Chondrocyte (in vitro differentiated cells): ENCODE data around the gene THSD7B. TPM values are rescaled to one million over a fixed set of nuclear protein-coding genes. Genes with fewer than 3 reads are reported as not detected.

Source experiments
- DNase-seq: peaks from one replicate; pipeline ENCODE4 v3.0.0; 2021; ENCODE audit warnings: mixed read lengths, low spot score
- H3K27ac Mint-ChIP-seq: one replicate; pipeline ENCODE4 v1.8.0; 2021; ENCODE audit warnings: mild to moderate bottlenecking, moderate library complexity, mixed read lengths; ENCODE audit not compliant: unreplicated experiment
- H3K27me3 Mint-ChIP-seq: 2 replicates; pipeline ENCODE4 v1.8.0; 2021; ENCODE audit warnings: low read depth, mixed read lengths
- H3K36me3 Mint-ChIP-seq: 2 replicates; pipeline ENCODE4 v1.8.0; 2021; ENCODE audit warnings: low read depth, mixed read lengths
- H3K4me1 Mint-ChIP-seq: 2 replicates; pipeline ENCODE4 v1.8.0; 2021; ENCODE audit warnings: low read depth, mild to moderate bottlenecking, mixed read lengths
- H3K4me3 Mint-ChIP-seq: one replicate; pipeline ENCODE4 v1.8.0; 2021; ENCODE audit warnings: mild to moderate bottlenecking, moderate library complexity, mixed read lengths; ENCODE audit not compliant: unreplicated experiment
- H3K9me3 Mint-ChIP-seq: 2 replicates; pipeline ENCODE4 v1.8.0; 2021; ENCODE audit warnings: low read depth, mixed read lengths
- CTCF ChIP-seq: fragments of 200-600 bp; sonication (generic); IDR thresholded peaks from 2 replicates; pipeline ENCODE4 v1.5.0; 2021; ENCODE audit warnings: antibody characterized with exemption, mild to moderate bottlenecking, moderate library complexity
- total RNA-seq: library from RNA; stranded (reverse); gene quantifications from 3 replicates; pipeline ENCODE4 v1.2.1, GENCODE V29; 2021

The THSD7B gene
- total RNA-seq, 1 donor from 2014 or later = not detected

GRCh38 chr2:137210039-137210438 is 444.7 kb downstream of the THSD7B start:
- no peak for DNase-seq
- Mint-ChIP-seq H3K36me3 (no peaks in the 10 kb centered on the region), H3K4me3 (no peak overlapping the region), H3K4me1 (no peaks in the 10 kb centered on the region), H3K27ac (no peak overlapping the region), H3K9me3 (peaks cover 2% of the 10 kb centered on the region), H3K27me3 (peaks cover 6% of the 10 kb centered on the region)
- TF ChIP-seq CTCF = no peak

- H3K36me3 Mint-ChIP-seq = no peaks in the 10 kb centered on the region
- peaks cover 6% of the 10 kb centered on the region for H3K27me3 Mint-ChIP-seq
- no peak overlapping the region for H3K27ac Mint-ChIP-seq
- H3K9me3 Mint-ChIP-seq = peaks cover 2% of the 10 kb centered on the region
- no peak for DNase-seq
- TF ChIP-seq CTCF = no peak
- no peaks in the 10 kb centered on the region for H3K4me1 Mint-ChIP-seq
- H3K4me3 Mint-ChIP-seq = no peak overlapping the region
Measured at GRCh38 chr2:137211761-137212160, 446.4 kb downstream of the THSD7B start.

- DNase-seq = no peak
- H3K9me3 Mint-ChIP-seq = no peaks in the 10 kb centered on the region
- no peaks in the 10 kb centered on the region for H3K36me3 Mint-ChIP-seq
- no peak overlapping the region for H3K27ac Mint-ChIP-seq
- peaks cover 6% of the 10 kb centered on the region for H3K27me3 Mint-ChIP-seq
- no peak for TF ChIP-seq CTCF
- no peak overlapping the region for H3K4me3 Mint-ChIP-seq
- no peaks in the 10 kb centered on the region for H3K4me1 Mint-ChIP-seq
Measured at GRCh38 chr2:137220438-137220993, 455.2 kb downstream of the THSD7B start.

GRCh38 chr2:137221797-137222492 is 456.6 kb downstream of the THSD7B start:
- Mint-ChIP-seq H3K9me3 (no peaks in the 10 kb centered on the region), H3K36me3 (no peaks in the 10 kb centered on the region), H3K27me3 (peaks cover 3% of the 10 kb centered on the region), H3K4me1 (no peaks in the 10 kb centered on the region), H3K27ac (no peak overlapping the region), H3K4me3 (no peak overlapping the region)
- no peak for TF ChIP-seq CTCF
- DNase-seq = no peak

GRCh38 chr2:137223722-137224121 is 458.4 kb downstream of the THSD7B start:
- H3K9me3 Mint-ChIP-seq = no peaks in the 10 kb centered on the region
- H3K4me3 Mint-ChIP-seq = no peak overlapping the region
- DNase-seq = no peak
- peaks cover 3% of the 10 kb centered on the region for H3K27me3 Mint-ChIP-seq
- H3K4me1 Mint-ChIP-seq = peaks cover 7% of the 10 kb centered on the region
- H3K36me3 Mint-ChIP-seq = no peaks in the 10 kb centered on the region
- no peak overlapping the region for H3K27ac Mint-ChIP-seq
- TF ChIP-seq CTCF = no peak
